GM18858 (cell line): ENCODE measurements around the gene TCHHL1.
A peak's percentile ranks its signal among the peaks of the same experiment; 100 is the strongest.
"Not testable (repeated sequence)": the region's sequence is repeated elsewhere in the genome, so short reads cannot be mapped to it uniquely, and the experiment has no call there.

ENCODE experiments used
- ATAC-seq: cut with Tn5 transposase; IDR thresholded peaks from one replicate; pipeline ENCODE4 v1.9.1; 2021; ENCODE audit not compliant: unreplicated experiment

TCHHL1 gene

GRCh38 chr1:152096931-152097330 lies 8.1 kb upstream of the TCHHL1 start:
- ATAC-seq = no peak

GRCh38 chr1:152086760-152087159 lies 2.1 kb downstream of the TCHHL1 start:
- ATAC-seq = no peak

- no peak for ATAC-seq
Observed at GRCh38 chr1:152084853-152085252, 4.0 kb downstream of the TCHHL1 start.

GRCh38 chr1:152081026-152081425 lies 7.8 kb downstream of the TCHHL1 start:
- not testable (repeated sequence) for ATAC-seq

GRCh38 chr1:152080494-152080893 lies 8.4 kb downstream of the TCHHL1 start:
- not testable (repeated sequence) for ATAC-seq

- ATAC-seq = no peak
Observed at GRCh38 chr1:152078831-152079441, 9.9 kb downstream of the TCHHL1 start.

- ATAC-seq = no peak
Observed at GRCh38 chr1:152072311-152072710, 16.6 kb downstream of the TCHHL1 start.

- ATAC-seq = no peak
Observed at GRCh38 chr1:152071123-152071522, 17.7 kb downstream of the TCHHL1 start.

- ATAC-seq = no peak
Observed at GRCh38 chr1:152067929-152068328, 20.9 kb downstream of the TCHHL1 start.

GRCh38 chr1:152067150-152067549 lies 21.7 kb downstream of the TCHHL1 start:
- ATAC-seq = no peak

- no peak for ATAC-seq
Observed at GRCh38 chr1:152061952-152062351, 26.9 kb downstream of the TCHHL1 start.

- no peak for ATAC-seq
Observed at GRCh38 chr1:152053375-152053774, 35.5 kb downstream of the TCHHL1 start.

- no peak for ATAC-seq
Observed at GRCh38 chr1:152052606-152053005, 36.3 kb downstream of the TCHHL1 start.

GRCh38 chr1:152050886-152051675 lies 37.8 kb downstream of the TCHHL1 start:
- ATAC-seq = no peak

- ATAC-seq = no peak
Observed at GRCh38 chr1:152049291-152050083, 39.4 kb downstream of the TCHHL1 start.

GRCh38 chr1:152048416-152049009 lies 40.4 kb downstream of the TCHHL1 start:
- ATAC-seq = no peak

- ATAC-seq = peak; percentile 86
Observed at GRCh38 chr1:152047730-152048415, 41.0 kb downstream of the TCHHL1 start.

- ATAC-seq = no peak
Observed at GRCh38 chr1:152047413-152047729, 41.5 kb downstream of the TCHHL1 start.

- ATAC-seq = no peak
Observed at GRCh38 chr1:152044386-152044785, 44.5 kb downstream of the TCHHL1 start.

GRCh38 chr1:152043870-152044269 lies 45.0 kb downstream of the TCHHL1 start:
- no peak for ATAC-seq

- no peak for ATAC-seq
Observed at GRCh38 chr1:152042030-152042429, 46.8 kb downstream of the TCHHL1 start.
